Stomach (tissue), 4 donors: ENCODE results near the gene UMPS.

Experiments used
- EP300 ChIP-seq: sonication (generic); formaldehyde crosslinking; IDR thresholded peaks from one replicate; pipeline ENCODE4 v1.6.1; 2017; ENCODE audit warnings: antibody characterized with exemption
- POLR2A ChIP-seq, 4 donors: fragments of 450-650 bp; IDR thresholded peaks; one replicate each; pipeline ENCODE4 v1.6.1; 2016; ENCODE audit warnings: antibody characterized with exemption in 4 of 4, control low read depth in 2 of 4, mild to moderate bottlenecking in 1 of 4, moderate library complexity in 1 of 4

DNA sequence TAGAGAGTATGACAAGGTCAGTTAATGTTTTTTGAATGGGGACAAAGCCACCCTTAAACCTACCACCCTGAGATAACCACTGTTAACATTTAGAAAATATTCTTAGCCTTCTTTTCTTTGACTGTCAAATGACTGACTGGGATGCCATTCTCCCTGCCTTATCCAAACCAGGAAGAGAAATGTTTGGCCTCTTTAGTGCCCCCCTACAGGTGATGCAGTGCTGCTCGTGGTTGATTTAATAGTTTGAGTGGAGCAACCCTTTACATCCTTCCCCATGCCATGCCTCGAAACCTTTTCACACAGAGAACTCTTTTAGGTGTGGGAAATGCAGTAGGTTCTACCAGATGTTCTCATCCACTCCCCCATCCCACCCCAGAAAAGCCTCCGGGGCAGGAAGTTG is 38.7 kb upstream of the UMPS start:
- TF ChIP-seq POLR2A (IDR thresholded peaks at IDR 0.05) (no peak), EP300 (no peak)
